ENCODE data around the gene ZNF480. TPM values are rescaled to one million over a fixed set of nuclear protein-coding genes. Genes with fewer than 3 reads are reported as not detected.
A peak's percentile ranks its signal among the peaks of the same experiment; 100 is the strongest.

The ZNF480 gene
- total and polyA plus RNA-seq, 4 donors, result 1.8 to 7.3 (median 3.4) TPM

- TF ChIP-seq SP1 (IDR thresholded peaks at IDR 0.05) (no peak), JUND (IDR thresholded peaks at IDR 0.05) (no peak), FOXA2 (IDR thresholded peaks at IDR 0.05) (no peak), NR2F2 (IDR thresholded peaks at IDR 0.05) (no peak), FOXA1 (IDR thresholded peaks at IDR 0.05) (no peak), EGR1 (IDR thresholded peaks at IDR 0.05; ENCODE audit: low read depth in 2 of 2) (no peak), RAD21 (IDR thresholded peaks at IDR 0.05) (no peak), RXRA (IDR thresholded peaks at IDR 0.05) (no peak), HNF4G (IDR thresholded peaks at IDR 0.05) (no peak), HNF4A (conservative IDR thresholded peaks at IDR 0.05) (no peak), REST (IDR thresholded peaks at IDR 0.05) (no peak), CTCF (IDR thresholded peaks at IDR 0.05; ENCODE audit: low read depth, low read length, missing input control) (no peak), YY1 (IDR thresholded peaks at IDR 0.05) (no peak), TAF1 (conservative IDR thresholded peaks at IDR 0.05) (no peak)
- TF ChIP-seq, protein P1, sequence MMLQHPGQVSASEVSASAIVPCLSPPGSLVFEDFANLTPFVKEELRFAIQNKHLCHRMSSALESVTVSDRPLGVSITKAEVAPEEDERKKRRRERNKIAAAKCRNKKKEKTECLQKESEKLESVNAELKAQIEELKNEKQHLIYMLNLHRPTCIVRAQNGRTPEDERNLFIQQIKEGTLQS (IDR thresholded peaks at IDR 0.05), result no peak
- TF ChIP-seq, protein P2, sequence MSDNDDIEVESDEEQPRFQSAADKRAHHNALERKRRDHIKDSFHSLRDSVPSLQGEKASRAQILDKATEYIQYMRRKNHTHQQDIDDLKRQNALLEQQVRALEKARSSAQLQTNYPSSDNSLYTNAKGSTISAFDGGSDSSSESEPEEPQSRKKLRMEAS (IDR thresholded peaks at IDR 0.05), result no peak
- TF ChIP-seq, protein P3, sequence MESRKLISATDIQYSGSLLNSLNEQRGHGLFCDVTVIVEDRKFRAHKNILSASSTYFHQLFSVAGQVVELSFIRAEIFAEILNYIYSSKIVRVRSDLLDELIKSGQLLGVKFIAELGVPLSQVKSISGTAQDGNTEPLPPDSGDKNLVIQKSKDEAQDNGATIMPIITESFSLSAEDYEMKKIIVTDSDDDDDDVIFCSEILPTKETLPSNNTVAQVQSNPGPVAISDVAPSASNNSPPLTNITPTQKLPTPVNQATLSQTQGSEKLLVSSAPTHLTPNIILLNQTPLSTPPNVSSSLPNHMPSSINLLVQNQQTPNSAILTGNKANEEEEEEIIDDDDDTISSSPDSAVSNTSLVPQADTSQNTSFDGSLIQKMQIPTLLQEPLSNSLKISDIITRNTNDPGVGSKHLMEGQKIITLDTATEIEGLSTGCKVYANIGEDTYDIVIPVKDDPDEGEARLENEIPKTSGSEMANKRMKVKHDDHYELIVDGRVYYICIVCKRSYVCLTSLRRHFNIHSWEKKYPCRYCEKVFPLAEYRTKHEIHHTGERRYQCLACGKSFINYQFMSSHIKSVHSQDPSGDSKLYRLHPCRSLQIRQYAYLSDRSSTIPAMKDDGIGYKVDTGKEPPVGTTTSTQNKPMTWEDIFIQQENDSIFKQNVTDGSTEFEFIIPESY (IDR thresholded peaks at IDR 0.05), result no peak
- peaks cover 43 to 80% (median 58%) of the 10 kb centered on the region in 4 donors for H3K9me3 ChIP-seq (ENCODE audit: control insufficient read depth in 4 of 4, low read length in 3 of 4)
- H3K27ac ChIP-seq (ENCODE audit: low read depth in 1 of 2, low read length in 2 of 2), result no peak overlapping the region
- no peaks in the 10 kb centered on the region for H3K36me3 ChIP-seq (ENCODE audit: control insufficient read depth in 4 of 4, insufficient read depth in 3 of 4, low read depth in 1 of 4, low read length in 3 of 4)
- no peaks in the 10 kb centered on the region for H3K4me1 ChIP-seq (ENCODE audit: control insufficient read depth in 4 of 4, insufficient read depth in 4 of 4, low read length in 3 of 4)
- H3K27me3 ChIP-seq (ENCODE audit: control insufficient read depth in 4 of 4, insufficient read depth in 4 of 4, low read length in 3 of 4), result no peaks in the 10 kb centered on the region
- DNase-seq (ENCODE audit: low spot score), result no peak
- peak overlapping the region in 2 of 3 donors; percentile 53 to 66 for H3K4me3 ChIP-seq (ENCODE audit: low read depth in 1 of 3, low read length in 3 of 3)
- no peak overlapping the region for H3K9ac ChIP-seq (ENCODE audit: low read depth in 1 of 2, low read length in 2 of 2)
- 88% methylated on average over 10 of the region's 10 CpGs for WGBS
These were observed 34.8 kb downstream of the ZNF480 start for GRCh38 chr19:52331757-52332156.

- no peaks in the 10 kb centered on the region for H3K4me1 ChIP-seq (ENCODE audit: control insufficient read depth in 4 of 4, insufficient read depth in 4 of 4, low read length in 3 of 4)
- peaks cover 36 to 70% (median 45%) of the 10 kb centered on the region in 4 donors for H3K9me3 ChIP-seq (ENCODE audit: control insufficient read depth in 4 of 4, low read length in 3 of 4)
- no peaks in the 10 kb centered on the region for H3K36me3 ChIP-seq (ENCODE audit: control insufficient read depth in 4 of 4, insufficient read depth in 3 of 4, low read depth in 1 of 4, low read length in 3 of 4)
- 53% methylated on average over 9 of the region's 9 CpGs for WGBS
- no peak overlapping the region for H3K27ac ChIP-seq (ENCODE audit: low read depth in 1 of 2, low read length in 2 of 2)
- H3K9ac ChIP-seq (ENCODE audit: low read depth in 1 of 2, low read length in 2 of 2), result no peak overlapping the region
- no peaks in the 10 kb centered on the region for H3K27me3 ChIP-seq (ENCODE audit: control insufficient read depth in 4 of 4, insufficient read depth in 4 of 4, low read length in 3 of 4)
- DNase-seq (ENCODE audit: low spot score), result no peak
- peak overlapping the region; percentile 49 to 67 (median 58) for H3K4me3 ChIP-seq (ENCODE audit: low read depth in 1 of 3, low read length in 3 of 3)
- TF ChIP-seq FOXA1 (IDR thresholded peaks at IDR 0.05) (no peak), EGR1 (IDR thresholded peaks at IDR 0.05; ENCODE audit: low read depth in 2 of 2) (no peak), FOXA2 (IDR thresholded peaks at IDR 0.05) (no peak), REST (IDR thresholded peaks at IDR 0.05) (no peak), HNF4G (IDR thresholded peaks at IDR 0.05) (no peak)
- TF ChIP-seq, protein P3 (IDR thresholded peaks at IDR 0.05), result no peak
These were observed 38.8 kb downstream of the ZNF480 start for GRCh38 chr19:52335768-52336116.

Measured in liver (tissue), 9 donors.